GM12891 (cell line): Measurements from ENCODE around the gene IRS1.

ENCODE experiments used
- PAX5 ChIP-seq: IDR thresholded peaks from 2 replicates; pipeline ENCODE4 v1.6.1; 2011; ENCODE audit warnings: low read length, moderate library complexity, mild to moderate bottlenecking; ENCODE audit not compliant: insufficient read depth, severe bottlenecking
- POLR2A ChIP-seq: IDR thresholded peaks from 2 replicates; pipeline ENCODE4 v1.6.1; 2011; ENCODE audit warnings: low read depth, low read length, control low read depth
- POLR2AphosphoS5 ChIP-seq: IDR thresholded peaks from 2 replicates; pipeline ENCODE4 v1.6.1; 2011; ENCODE audit warnings: low read depth, low read length, control low read depth
- POU2F2 ChIP-seq: IDR thresholded peaks from 2 replicates; pipeline ENCODE4 v1.6.1; 2011; ENCODE audit warnings: low read depth, mild to moderate bottlenecking, control low read depth, low read length, moderate library complexity
- SPI1 ChIP-seq: IDR thresholded peaks from 2 replicates; pipeline ENCODE4 v1.6.1; 2011; ENCODE audit warnings: low read depth, low read length, control low read depth
- TAF1 ChIP-seq: IDR thresholded peaks from 2 replicates; pipeline ENCODE4 v1.6.1; 2011; ENCODE audit warnings: low read depth, low read length, control low read depth

- TF ChIP-seq POLR2AphosphoS5 (no peak), POLR2A (no peak), PAX5 (no peak), TAF1 (no peak), SPI1 (no peak), POU2F2 (no peak)
Measured at GRCh38 chr2:226788881-226789490, 10.6 kb downstream of the IRS1 start.
